HepG2 (cell line): ENCODE results near the gene SDC4. TPM values are rescaled to one million over a fixed set of nuclear protein-coding genes. Genes with fewer than 3 reads are reported as not detected.
A peak's percentile ranks its signal among the peaks of the same experiment; 100 is the strongest.

Source experiments
- BRD4 ChIP-seq: sonication (generic); formaldehyde crosslinking; IDR thresholded peaks from 2 replicates; pipeline ENCODE4 v1.4.0; 2020; ENCODE audit warnings: missing genetic modification reagents
- CC2D1A ChIP-seq: sonication (generic); formaldehyde crosslinking; IDR thresholded peaks from 2 replicates; pipeline ENCODE4 v1.8.1; 2023; ENCODE audit warnings: mild to moderate bottlenecking, missing genetic modification reagents
- CENPT ChIP-seq: sonication (generic); formaldehyde crosslinking; IDR thresholded peaks from 2 replicates; pipeline ENCODE4 v1.8.0; 2022; ENCODE audit warnings: low read depth, mild to moderate bottlenecking, moderate library complexity, missing genetic modification reagents
- CSRNP1 ChIP-seq: sonication (generic); formaldehyde crosslinking; IDR thresholded peaks from 2 replicates; pipeline ENCODE4 v1.8.1; 2023; ENCODE audit warnings: mild to moderate bottlenecking, missing genetic modification reagents
- EED ChIP-seq: sonication (generic); formaldehyde crosslinking; IDR thresholded peaks from 2 replicates; pipeline ENCODE4 v1.5.0; 2020; ENCODE audit warnings: mild to moderate bottlenecking, missing genetic modification reagents
- ELF4 ChIP-seq: sonication (generic); formaldehyde crosslinking; IDR thresholded peaks from 2 replicates; pipeline ENCODE4 v1.5.0; 2020; ENCODE audit warnings: missing genetic modification reagents, mild to moderate bottlenecking, moderate library complexity, borderline replicate concordance
- HDAC1 ChIP-seq: sonication (generic); formaldehyde crosslinking; IDR thresholded peaks from 2 replicates; pipeline ENCODE4 v1.5.1; 2020; ENCODE audit warnings: mild to moderate bottlenecking, missing genetic modification reagents
- KLF13 ChIP-seq: sonication (generic); formaldehyde crosslinking; IDR thresholded peaks from 2 replicates; pipeline ENCODE4 v1.4.0; 2020; ENCODE audit warnings: mild to moderate bottlenecking, missing genetic modification reagents
- MAF1 ChIP-seq: sonication (generic); formaldehyde crosslinking; IDR thresholded peaks from 2 replicates; pipeline ENCODE4 v1.5.0; 2020; ENCODE audit warnings: missing genetic modification reagents, borderline replicate concordance
- NFE2L1 ChIP-seq: sonication (generic); formaldehyde crosslinking; IDR thresholded peaks from 2 replicates; pipeline ENCODE4 v1.4.0; 2020; ENCODE audit warnings: missing genetic modification reagents, mild to moderate bottlenecking, borderline replicate concordance
- SMC3 ChIP-seq: IDR thresholded peaks from 2 replicates; pipeline ENCODE4 v1.6.1; 2011; ENCODE audit warnings: low read length, improper control_type of control experiment
- SNRNP70 ChIP-seq: fragments of 200-400 bp; formaldehyde crosslinking; IDR thresholded peaks from 2 replicates; pipeline ENCODE4 v1.6.1; 2017; ENCODE audit warnings: mild to moderate bottlenecking, low read depth, low read length, moderate library complexity
- ZBTB40 ChIP-seq, 2 experiments: fragments of 450-650 bp in 1 of 2; sonication (generic) in 1 of 2; formaldehyde crosslinking in 1 of 2; IDR thresholded peaks; 2 replicates each; pipeline versions ENCODE4 v1.6.1 to v1.8.0; 2016 to 2022; ENCODE audit warnings: antibody characterized with exemption in 1 of 2, mild to moderate bottlenecking in 1 of 2, missing genetic modification reagents in 1 of 2
- ZNF570 ChIP-seq: sonication (generic); formaldehyde crosslinking; IDR thresholded peaks from 2 replicates; pipeline ENCODE4 v1.4.0; 2020; ENCODE audit warnings: mild to moderate bottlenecking, missing genetic modification reagents, borderline replicate concordance
- polyA plus RNA-seq, 8 experiments: library from polyadenylated mRNA; depleted of rRNA in 3 of 8; stranded (reverse) in 7 of 8; unstranded in 1 of 8; fragments of >200 nt; fragmentation: Illumina TruSeq in 4 of 8; extraction: Trizol in 4 of 8; gene quantifications; 2 replicates each; pipeline versions ENCODE4 v1.2.1 to v1.2.3, GENCODE V29; 2011 to 2016; ENCODE audit warnings: low read depth in 4 of 8, missing spikeins in 1 of 8, mixed read lengths in 1 of 8; ENCODE audit not compliant: insufficient read depth in 1 of 8
- total RNA-seq, 5 experiments: library from RNA; depleted of rRNA; stranded (reverse); fragments of >200 nt; fragmentation: Illumina TruSeq; extraction: Trizol; gene quantifications; 2 replicates each; pipeline ENCODE4 v1.2.3, GENCODE V29; 2016; ENCODE audit warnings: low read depth in 1 of 5

SDC4 gene
- total and polyA plus RNA-seq, 2 of the 13 experiments (the other 11 are each of a cell fraction or from before 2014, with no cell fraction given): 49.0 to 65.1 TPM

- TF ChIP-seq CSRNP1 (peak; percentile 57; the same call in 1 of the 2 replicates), KLF13 (CRISPR knock-in tag) (peak; percentile 70; the same call in 1 of the 2 replicates), ELF4 (CRISPR knock-in tag) (peak; percentile 98; the same call in 1 of the 2 replicates), NFE2L1 (CRISPR knock-in tag) (peak; percentile 90; the same call in 1 of the 2 replicates), ZBTB40 (IDR thresholded peaks at IDR 0.05) (no peak), ZBTB40 (CRISPR knock-in tag; IDR thresholded peaks at IDR 0.05) (peak; percentile 95), SNRNP70 (no peak), CENPT (CRISPR knock-in tag) (peak; percentile 52; the same call in 1 of the 2 replicates), ZNF570 (CRISPR knock-in tag) (no peak), HDAC1 (CRISPR knock-in tag) (peak; percentile 99), MAF1 (CRISPR knock-in tag) (peak; percentile 80; the same call in 1 of the 2 replicates), BRD4 (peak; percentile 83; the same call in 1 of the 2 replicates), EED (CRISPR knock-in tag) (peak; percentile 89), SMC3 (peak; percentile 94), CC2D1A (CRISPR knock-in tag) (no peak)
These were observed 14.8 kb upstream of the SDC4 start, which contains the start of gene SYS1 (continued) for GRCh38 chr20:45362804-45363610.
